Neural cell (in vitro differentiated cells): ENCODE results near the gene ADIPOQ. TPM values are rescaled to one million over a fixed set of nuclear protein-coding genes. Genes with fewer than 3 reads are reported as not detected.
"Not testable (repeated sequence)": the region's sequence is repeated elsewhere in the genome, so short reads cannot be mapped to it uniquely, and the experiment has no call there.

ENCODE experiments used
- H2AFZ ChIP-seq: fragments of 200-600, 300-800 bp; sonication (generic), shearing (Covaris generic); 2 replicates; pipeline ENCODE4 v1.6.0; 2014; ENCODE audit warnings: low read depth, mild to moderate bottlenecking, antibody characterized with exemption, low read length, moderate library complexity
- H3F3A ChIP-seq: fragments of 200-600 bp; shearing (Covaris generic); 2 replicates; pipeline ENCODE4 v1.6.1; 2016; ENCODE audit warnings: mild to moderate bottlenecking, moderate library complexity, mixed read lengths, antibody characterized with exemption, low read length; ENCODE audit not compliant: insufficient read depth, poor library complexity, severe bottlenecking
- H3K27ac ChIP-seq: fragments of 200-600, 300-800 bp; sonication (generic), shearing (Covaris generic); 2 replicates; pipeline ENCODE4 v1.5.1; 2014; ENCODE audit warnings: mild to moderate bottlenecking, low read length, moderate library complexity
- H3K27me3 ChIP-seq: fragments of 300-800, 200-600 bp; sonication (generic), shearing (Covaris generic); 2 replicates; pipeline ENCODE4 v1.6.0; 2014; ENCODE audit warnings: mild to moderate bottlenecking, low read depth, low read length, moderate library complexity; ENCODE audit not compliant: insufficient read depth
- H3K36me3 ChIP-seq: fragments of 300-800, 200-600 bp; sonication (generic), shearing (Covaris generic); 2 replicates; pipeline ENCODE4 v1.5.1; 2014; ENCODE audit warnings: mild to moderate bottlenecking, antibody characterized with exemption, low read length, moderate library complexity; ENCODE audit not compliant: insufficient read depth
- H3K4me2 ChIP-seq: fragments of 300-800, 200-600 bp; sonication (generic), shearing (Covaris generic); 2 replicates; pipeline ENCODE4 v1.6.0; 2014; ENCODE audit warnings: mild to moderate bottlenecking, low read length
- H3K4me3 ChIP-seq: fragments of 300-800, 200-600 bp; sonication (generic), shearing (Covaris generic); 2 replicates; pipeline ENCODE4 v1.5.1; 2014; ENCODE audit warnings: mild to moderate bottlenecking, low read length, moderate library complexity
- H3K79me2 ChIP-seq: fragments of 200-600 bp; shearing (Covaris generic); replicated peaks from 2 replicates; pipeline ENCODE4 v1.6.0; 2014; ENCODE audit warnings: mild to moderate bottlenecking, low read length, moderate library complexity; ENCODE audit not compliant: insufficient read depth
- H3K9ac ChIP-seq: fragments of 300-800, 200-600 bp; sonication (generic), shearing (Covaris generic); 2 replicates; pipeline ENCODE4 v1.6.1; 2016; ENCODE audit warnings: mild to moderate bottlenecking, low read length, mixed read lengths
- H3K9me2 ChIP-seq: fragments of 200-600 bp; shearing (Covaris generic); 2 replicates; pipeline ENCODE4 v1.6.1; 2016; ENCODE audit warnings: mild to moderate bottlenecking, low read length, mixed read lengths; ENCODE audit not compliant: insufficient read depth
- H3K9me3 ChIP-seq: fragments of 200-600, 300-800 bp; sonication (generic), shearing (Covaris generic); 2 replicates; pipeline ENCODE4 v1.6.1; 2016; ENCODE audit warnings: mild to moderate bottlenecking, mixed run types, low read length, moderate library complexity, mixed read lengths
- H4K20me1 ChIP-seq: fragments of 200-600 bp; shearing (Covaris generic); 2 replicates; pipeline ENCODE4 v1.6.1; 2016; ENCODE audit warnings: mild to moderate bottlenecking, mixed run types; ENCODE audit not compliant: insufficient read depth
- EP300 ChIP-seq: fragments of 450-650 bp; conservative IDR thresholded peaks from 2 replicates; pipeline ENCODE4 v1.6.1; 2014; ENCODE audit warnings: antibody characterized with exemption, mild to moderate bottlenecking, moderate library complexity; ENCODE audit not compliant: poor library complexity, severe bottlenecking
- EZH2 ChIP-seq: fragments of 200-600, 300-800 bp; shearing (Covaris generic), sonication (generic); IDR thresholded peaks from 2 replicates; pipeline ENCODE4 v1.6.1; 2014; ENCODE audit warnings: antibody characterized with exemption, low read length, borderline replicate concordance, mild to moderate bottlenecking; ENCODE audit not compliant: insufficient read depth, poor library complexity, severe bottlenecking
- MXI1 ChIP-seq: fragments of 450-650 bp; conservative IDR thresholded peaks from 2 replicates; pipeline ENCODE4 v1.6.1; 2014; ENCODE audit warnings: antibody characterized with exemption, mild to moderate bottlenecking; ENCODE audit not compliant: poor library complexity, severe bottlenecking
- POLR2AphosphoS5 ChIP-seq: IDR thresholded peaks from 2 replicates; pipeline ENCODE4 v1.6.1; 2012
- REST ChIP-seq: IDR thresholded peaks from 2 replicates; pipeline ENCODE4 v1.6.1; 2012; ENCODE audit warnings: borderline replicate concordance
- polyA plus RNA-seq: library from polyadenylated mRNA; depleted of rRNA; stranded (reverse); fragments of >200 nt; gene quantifications from 2 replicates; pipeline ENCODE4 v1.2.3, GENCODE V29; 2014
- TF ChIP-seq, protein P1 (sequence below): fragments of 450-650 bp; IDR thresholded peaks from 2 replicates; pipeline ENCODE4 v1.5.1; 2014; ENCODE audit warnings: antibody characterized with exemption, mild to moderate bottlenecking, moderate library complexity; ENCODE audit not compliant: poor library complexity, severe bottlenecking

The ADIPOQ gene
- polyA plus RNA-seq, 1 donor from 2014 or later = not detected

- Histone ChIP-seq H3K79me2 (peaks cover 7% of the 10 kb centered on the region), H3K36me3 (no peaks in the 10 kb centered on the region), H3K9me2 (no peaks in the 10 kb centered on the region), H3K27ac (no peak overlapping the region), H3K4me3 (no peak overlapping the region), H3F3A (no peaks in the 10 kb centered on the region), H3K27me3 (no peaks in the 10 kb centered on the region), H4K20me1 (no peaks in the 10 kb centered on the region), H2AFZ (no peak overlapping the region), H3K9ac (no peak overlapping the region), H3K9me3 (no peaks in the 10 kb centered on the region), H3K4me2 (no peak overlapping the region)
- no peak for TF ChIP-seq REST
- TF ChIP-seq, protein P1, sequence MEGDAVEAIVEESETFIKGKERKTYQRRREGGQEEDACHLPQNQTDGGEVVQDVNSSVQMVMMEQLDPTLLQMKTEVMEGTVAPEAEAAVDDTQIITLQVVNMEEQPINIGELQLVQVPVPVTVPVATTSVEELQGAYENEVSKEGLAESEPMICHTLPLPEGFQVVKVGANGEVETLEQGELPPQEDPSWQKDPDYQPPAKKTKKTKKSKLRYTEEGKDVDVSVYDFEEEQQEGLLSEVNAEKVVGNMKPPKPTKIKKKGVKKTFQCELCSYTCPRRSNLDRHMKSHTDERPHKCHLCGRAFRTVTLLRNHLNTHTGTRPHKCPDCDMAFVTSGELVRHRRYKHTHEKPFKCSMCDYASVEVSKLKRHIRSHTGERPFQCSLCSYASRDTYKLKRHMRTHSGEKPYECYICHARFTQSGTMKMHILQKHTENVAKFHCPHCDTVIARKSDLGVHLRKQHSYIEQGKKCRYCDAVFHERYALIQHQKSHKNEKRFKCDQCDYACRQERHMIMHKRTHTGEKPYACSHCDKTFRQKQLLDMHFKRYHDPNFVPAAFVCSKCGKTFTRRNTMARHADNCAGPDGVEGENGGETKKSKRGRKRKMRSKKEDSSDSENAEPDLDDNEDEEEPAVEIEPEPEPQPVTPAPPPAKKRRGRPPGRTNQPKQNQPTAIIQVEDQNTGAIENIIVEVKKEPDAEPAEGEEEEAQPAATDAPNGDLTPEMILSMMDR = no peak
- no peak for TF ChIP-seq MXI1
- TF ChIP-seq EZH2 = no peak
These were observed 42.2 kb upstream of the ADIPOQ start for GRCh38 chr3:186800285-186800684.

DNA sequence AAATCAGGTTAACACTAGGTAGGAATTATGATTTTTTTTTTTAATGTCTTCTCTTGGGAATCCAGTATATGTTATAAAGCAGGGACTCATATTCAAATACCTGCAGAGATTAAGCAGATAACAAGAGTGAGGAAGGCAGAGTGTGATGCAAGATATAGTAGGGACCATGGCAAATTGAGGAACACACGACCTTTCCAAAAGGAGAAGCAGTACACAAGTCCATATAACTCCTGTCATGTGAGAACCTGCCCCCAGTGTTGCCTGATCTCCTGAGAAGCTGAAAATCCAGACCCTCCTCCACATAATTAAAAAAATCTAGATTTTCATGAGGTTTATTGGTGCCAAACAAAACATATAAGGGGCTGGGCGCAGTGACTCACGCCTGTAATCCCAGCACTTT, 39.8 kb upstream of the ADIPOQ start:
- no peaks in the 10 kb centered on the region for H3K9me2 ChIP-seq

DNA sequence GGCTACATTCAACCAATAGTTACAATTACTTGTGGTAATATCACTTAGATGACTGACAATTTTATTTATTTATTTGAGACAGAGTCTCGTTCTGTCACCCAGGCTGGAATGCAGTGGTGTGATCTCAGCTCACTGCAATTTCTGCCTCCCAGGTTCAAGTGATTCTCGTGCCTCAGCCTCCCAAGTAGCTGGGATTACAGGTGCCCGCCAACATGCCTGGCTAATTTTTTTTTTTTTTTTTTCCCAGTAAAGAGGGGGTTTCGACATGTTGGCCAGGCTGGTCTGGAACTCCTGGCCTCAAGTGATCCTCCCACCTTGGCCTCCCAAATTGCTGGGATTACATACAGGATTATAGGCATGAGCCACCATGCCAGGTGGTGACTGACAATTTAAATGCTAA, 39.1 kb upstream of the ADIPOQ start:
- not testable (repeated sequence) for H3K4me3 ChIP-seq, H3K27me3 ChIP-seq, H4K20me1 ChIP-seq, H3K9me2 ChIP-seq, H3K36me3 ChIP-seq, H3K9me3 ChIP-seq, H3K27ac ChIP-seq, H3F3A ChIP-seq, H2AFZ ChIP-seq, H3K4me2 ChIP-seq, H3K9ac ChIP-seq
- H3K79me2 ChIP-seq = peaks cover 14% of the 10 kb centered on the region

More for the DNA sequence above, 39.8 kb upstream of the ADIPOQ start:
- Histone ChIP-seq H3K4me3 (no peak overlapping the region), H3K36me3 (no peaks in the 10 kb centered on the region), H2AFZ (no peak overlapping the region), H3K27me3 (no peaks in the 10 kb centered on the region), H3F3A (no peaks in the 10 kb centered on the region), H3K4me2 (no peak overlapping the region), H3K9me3 (no peaks in the 10 kb centered on the region), H4K20me1 (no peaks in the 10 kb centered on the region), H3K27ac (no peak overlapping the region), H3K79me2 (peaks cover 14% of the 10 kb centered on the region), H3K9ac (no peak overlapping the region)
- no peak for TF ChIP-seq REST
- TF ChIP-seq POLR2AphosphoS5 = no peak
- no peak for TF ChIP-seq EP300
